DMS153 treated with DMSO at 0.1 percent for 48 hours (cell line): ENCODE results near the gene PRR23E.

Experiments
- DNase-seq: peaks from one replicate; lab custom pipeline; 2025; ENCODE audit not compliant: unreplicated experiment; lab: John Stamatoyannopoulos, UW

PRR23E gene

GRCh38 chr3:127183931-127184869, 8.7 kb upstream of the PRR23E start:
- DNase-seq: no peak

DNA sequence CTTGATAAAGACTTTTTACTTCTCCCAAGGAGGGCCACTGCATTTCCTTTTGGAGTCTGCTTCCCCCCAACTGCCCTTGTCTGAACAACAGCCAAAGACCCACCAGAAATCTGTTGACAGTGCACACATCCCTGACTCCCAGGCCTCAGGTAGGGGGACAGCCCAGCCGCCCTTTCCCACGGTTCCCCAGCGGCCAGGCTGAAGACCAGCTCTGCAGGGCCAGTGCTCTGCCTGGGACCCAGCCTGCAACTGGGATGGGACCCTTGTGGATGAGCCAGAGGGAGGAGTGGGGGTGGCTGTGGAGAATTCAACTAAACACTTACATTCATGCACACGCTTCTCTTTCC, 8.1 kb upstream of the PRR23E start:
- DNase-seq: no peak

DNA sequence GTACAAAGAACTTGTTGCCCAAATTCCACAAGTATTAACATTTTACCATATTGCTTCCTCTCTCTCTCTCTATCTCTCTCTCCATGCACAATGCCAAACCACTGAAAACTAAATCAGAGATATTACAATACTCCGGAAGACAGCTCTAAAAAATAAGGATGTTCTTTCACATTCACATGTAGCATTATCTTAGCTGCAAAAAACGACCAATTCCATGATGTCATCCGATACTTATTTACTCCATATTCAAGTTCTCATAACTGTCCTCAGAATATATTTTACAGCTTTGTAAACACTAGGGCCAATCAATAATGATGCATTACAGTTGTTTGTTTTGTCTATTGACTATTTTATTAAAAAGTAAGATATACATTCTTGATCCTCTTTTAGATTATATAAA, 7.7 kb upstream of the PRR23E start:
- DNase-seq: no peak

DNA sequence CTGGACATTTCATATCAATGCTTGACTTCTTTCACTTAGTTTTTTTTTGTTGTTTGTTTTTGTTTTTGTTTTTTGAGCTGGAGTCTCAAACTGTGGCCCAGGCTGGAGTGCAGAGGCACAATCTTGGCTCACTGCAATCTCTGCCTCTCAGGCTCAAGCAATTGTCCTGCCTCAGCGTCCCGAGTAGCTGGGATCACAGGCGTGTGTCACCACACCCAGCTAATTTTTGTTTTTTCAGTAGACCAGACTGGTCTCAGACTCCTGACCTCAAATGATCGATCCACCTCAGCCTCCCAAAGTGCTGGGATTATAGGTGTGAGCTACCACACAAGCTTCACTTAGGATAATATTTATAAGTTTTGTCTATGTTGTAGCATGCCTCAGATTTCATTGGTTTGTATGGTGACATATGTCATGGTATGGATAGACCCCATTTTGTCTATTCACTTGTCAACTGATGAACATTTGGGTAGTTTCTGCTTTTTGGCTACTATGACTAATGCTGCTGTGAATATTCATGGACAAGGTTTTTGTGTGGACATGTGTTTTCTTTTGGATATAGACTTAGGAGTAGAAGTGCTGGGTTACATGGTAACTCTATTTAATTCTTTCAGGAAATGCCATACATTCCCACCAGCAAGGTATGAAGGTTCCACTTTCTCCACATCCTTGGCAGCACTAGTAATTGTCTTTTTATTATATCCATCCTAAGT, 6.8 kb upstream of the PRR23E start:
- no peak for DNase-seq

DNA sequence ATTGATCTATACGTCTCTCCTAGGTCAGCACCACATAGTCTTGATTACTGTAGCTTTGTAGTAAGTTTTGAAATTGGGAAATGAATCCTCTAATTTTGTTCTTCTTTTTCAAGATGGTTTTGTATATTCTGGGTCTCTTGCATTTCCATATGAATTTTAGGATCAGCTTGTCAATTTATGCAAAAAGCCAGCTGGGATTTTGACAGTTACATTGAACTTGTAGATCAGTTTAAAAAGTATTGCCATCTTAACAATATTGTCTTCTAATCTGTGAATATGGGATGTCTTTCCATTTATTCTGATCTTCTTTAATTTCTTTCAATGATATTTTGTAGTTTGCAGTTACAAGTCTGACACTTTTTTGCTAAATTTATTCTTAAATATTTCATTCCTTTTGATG, 5.6 kb upstream of the PRR23E start:
- no peak for DNase-seq

- DNase-seq: no peak
Observed at GRCh38 chr3:127193341-127193740, 410 bp downstream of the PRR23E start.

DNA sequence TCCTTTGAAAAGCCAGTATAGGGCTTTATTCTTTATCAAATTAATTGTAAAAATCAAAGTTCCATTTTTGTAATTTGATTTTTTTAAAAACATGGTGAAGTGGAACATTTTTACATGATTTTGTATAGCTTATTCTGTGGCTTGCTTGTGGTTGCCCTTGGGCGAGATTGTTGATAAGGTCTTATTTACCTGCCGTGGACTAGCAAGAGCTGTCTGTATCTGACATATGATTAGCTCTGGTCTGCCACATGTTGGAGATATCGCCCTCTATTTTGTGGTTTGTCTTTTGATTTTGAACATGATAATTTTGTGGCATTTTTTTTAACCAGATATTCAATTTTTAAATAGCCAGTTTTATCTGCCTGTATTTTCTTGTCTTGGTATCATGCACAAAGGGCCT, 844 bp downstream of the PRR23E start:
- DNase-seq: no peak

DNA sequence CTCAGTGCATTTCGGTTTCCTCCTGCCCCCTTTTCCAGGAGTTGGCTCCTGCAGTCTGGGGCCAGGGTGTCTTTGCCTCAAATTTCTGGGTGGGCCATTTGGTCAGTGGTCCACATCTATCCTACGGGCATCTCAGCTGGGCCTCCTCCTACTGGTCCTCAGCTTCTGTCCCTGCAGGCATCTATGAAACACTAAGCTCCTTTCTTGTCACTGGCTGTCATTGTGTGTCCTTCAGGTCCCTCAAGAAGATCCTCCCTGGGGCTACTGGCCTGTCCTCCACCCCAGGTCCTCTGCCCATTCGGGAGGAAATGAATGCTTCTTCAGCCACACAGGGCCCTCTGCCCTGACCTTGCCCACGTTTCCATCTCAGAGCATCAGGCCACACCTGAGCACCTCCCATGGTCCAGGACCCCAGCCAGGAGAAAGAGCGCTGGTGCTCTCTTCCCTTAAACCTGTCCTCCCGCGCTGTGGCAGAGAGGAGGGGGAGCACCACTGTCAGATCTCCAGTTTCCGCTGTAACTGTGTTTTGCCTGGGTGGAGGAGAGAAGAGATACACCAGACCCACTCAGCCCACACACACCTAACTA, 1.8 kb downstream of the PRR23E start:
- DNase-seq: no peak

DNA sequence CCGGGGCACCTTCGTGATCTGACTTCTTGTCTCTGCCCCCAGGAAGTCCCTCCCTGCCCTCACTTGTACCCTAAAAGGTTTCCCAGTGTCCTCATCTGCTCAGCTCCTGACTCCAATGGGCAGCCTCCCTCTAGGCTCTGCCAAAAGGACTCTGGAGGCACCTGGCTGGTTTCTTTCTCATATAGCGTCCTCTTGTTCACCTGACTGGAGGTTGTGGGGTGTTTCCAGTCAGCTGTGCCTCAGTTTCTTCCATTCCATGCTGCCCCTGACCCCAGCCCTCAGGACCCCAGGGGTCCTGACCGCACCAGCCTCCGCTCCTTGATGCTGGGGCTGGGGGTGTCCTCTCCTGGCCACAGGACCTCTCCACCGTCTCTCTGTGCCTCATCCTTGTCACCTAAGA, 2.5 kb downstream of the PRR23E start:
- DNase-seq: no peak

- no peak for DNase-seq
Observed at GRCh38 chr3:127196002-127196401, 3.1 kb downstream of the PRR23E start.

DNA sequence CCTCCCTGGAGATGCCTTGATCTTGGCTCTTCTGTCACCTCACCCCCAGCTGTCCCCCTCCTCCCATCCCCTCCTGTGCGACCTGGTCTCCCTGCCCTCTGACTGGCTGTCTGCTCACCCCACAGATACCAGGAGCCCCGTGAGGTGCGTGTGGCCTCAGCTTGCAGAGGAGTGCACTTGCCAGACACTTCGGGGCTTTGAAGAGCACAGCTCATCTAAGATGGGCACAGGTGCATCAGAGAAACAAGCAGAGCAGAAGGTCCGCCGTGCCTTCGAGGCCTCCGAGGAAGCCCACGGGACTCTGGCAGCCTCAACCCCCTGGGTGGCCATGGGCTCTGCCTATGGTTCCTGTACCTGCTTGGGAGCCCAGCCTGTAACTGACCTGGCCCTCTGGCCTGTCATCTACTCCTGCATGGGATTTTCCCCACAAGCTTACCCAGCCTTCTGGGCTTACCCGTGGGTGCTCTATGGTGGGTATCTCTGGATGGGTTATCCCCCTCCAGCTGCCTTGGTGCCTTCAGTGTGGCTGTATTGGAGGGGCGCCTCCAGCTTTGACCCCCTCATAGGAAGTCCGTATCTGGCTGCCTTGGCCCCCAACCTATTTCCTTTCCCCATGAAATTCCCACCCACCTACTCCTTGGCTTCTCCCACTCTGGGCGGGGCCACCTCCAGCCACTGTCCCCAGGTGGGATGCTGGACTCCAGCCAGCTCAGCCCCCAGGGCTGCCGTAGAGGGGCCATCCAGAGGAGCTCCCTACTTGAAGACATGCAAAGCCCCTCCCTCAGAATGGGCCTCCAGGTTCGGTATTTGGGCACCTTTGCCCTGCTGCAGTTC, 3.8 kb downstream of the PRR23E start:
- no peak for DNase-seq

DNA sequence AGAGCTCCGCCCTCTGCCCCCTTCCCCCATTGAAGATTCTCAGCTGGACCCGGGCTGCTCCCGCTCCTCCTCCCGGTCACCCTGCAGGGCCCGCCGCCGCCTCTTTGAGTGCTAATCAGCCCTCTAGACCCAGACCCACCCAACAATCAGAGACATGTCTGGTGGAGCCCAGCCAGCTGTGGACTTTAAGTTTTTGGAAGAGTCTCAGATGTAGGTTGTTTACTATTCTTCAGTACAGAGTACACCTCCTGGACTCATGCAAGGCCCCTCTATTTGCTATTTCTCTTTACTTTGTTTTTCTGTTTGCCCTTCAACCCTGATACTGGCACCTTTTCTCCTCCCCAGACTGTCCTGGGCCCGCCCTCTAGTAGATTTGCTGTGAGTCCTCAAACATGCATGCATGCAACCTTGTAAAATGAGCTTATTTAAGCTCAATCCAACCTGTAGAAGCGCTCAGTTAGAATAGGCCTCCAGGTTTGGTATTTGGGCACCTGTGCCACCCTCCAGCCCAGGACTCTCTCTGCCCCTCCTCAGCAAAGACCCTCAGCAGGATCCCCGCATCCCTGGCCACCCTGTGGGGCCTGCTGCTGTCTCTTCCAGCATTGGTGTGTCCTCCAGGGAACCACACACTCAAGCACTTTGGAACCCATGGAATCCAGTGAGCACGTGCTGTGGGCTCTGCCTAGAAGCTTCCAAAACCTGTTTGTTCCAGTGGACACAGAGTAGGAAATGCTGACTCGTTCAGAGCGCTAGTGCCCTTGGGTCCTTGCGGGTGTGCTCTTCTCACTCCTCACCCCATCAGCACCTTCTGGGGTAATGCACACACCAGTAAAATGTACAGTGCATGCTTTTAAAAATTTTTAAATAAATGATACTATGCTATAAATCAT, 4.6 kb downstream of the PRR23E start:
- no peak for DNase-seq

DNA sequence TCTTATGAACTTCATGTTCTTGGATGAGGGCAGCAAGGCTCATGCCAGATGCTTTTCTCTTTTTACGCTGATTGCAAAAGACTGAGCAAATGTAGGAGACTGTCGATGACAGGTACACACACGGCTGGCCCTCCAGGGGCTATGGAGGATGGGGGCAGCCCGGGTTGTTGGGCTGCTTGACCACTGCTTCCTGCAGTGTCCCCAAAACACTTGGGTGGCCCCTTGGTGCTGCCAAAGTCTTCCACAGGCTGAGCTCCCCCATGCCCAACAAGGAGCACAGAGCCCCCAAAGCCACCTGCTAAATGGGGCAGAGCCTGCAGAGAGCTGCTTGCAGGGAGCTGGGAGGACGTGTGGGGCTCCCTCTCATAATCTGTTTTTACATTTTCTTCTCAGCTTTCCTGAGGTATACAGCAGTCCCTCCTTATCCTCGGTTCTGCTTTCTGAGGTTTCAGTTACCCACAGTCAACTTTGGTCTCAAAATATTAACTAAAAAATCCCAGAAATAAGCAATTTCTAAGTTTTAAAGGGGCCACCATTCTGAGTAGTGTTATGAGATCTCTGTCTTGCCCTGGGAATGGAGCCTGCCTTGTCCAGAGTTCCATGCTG, 7.3 kb downstream of the PRR23E start:
- DNase-seq: no peak

GRCh38 chr3:127203024-127203423, 10.1 kb downstream of the PRR23E start:
- no peak for DNase-seq

DNA sequence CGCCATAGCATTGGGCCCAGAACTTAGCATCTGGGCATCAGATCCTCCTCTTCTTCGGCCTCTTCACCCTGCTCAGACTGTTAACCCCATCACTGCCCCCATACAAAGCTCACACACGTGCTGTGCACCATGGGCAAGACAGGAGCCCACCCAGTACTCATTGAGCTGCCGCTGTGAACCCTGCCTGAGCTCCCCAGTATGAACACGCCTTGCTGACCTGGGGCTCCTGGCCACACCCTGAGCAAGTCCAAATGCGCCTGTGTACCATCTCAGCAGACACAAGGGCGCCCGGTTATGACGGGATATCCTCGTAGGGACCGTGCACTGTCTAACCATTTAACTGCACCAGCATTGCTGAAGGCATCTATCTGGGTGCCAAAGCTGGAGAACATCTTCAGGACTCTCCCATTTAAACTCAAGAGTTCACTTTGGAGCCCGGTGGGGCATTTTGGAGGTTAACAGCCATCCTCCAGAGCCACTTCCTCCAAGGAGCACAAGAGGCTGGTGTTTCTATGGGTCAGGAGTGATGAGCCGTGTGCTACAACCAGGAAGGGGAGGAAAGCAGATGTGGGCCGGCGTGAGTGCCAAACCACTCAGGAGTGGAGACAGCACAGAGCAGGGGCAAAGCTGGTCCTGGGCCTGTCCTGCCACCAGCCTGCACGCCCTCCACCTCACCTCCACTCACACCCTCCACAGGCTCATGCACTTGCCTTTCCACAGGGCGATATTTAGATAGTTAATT, 12.1 kb downstream of the PRR23E start:
- no peak for DNase-seq

GRCh38 chr3:127206154-127206553, 13.2 kb downstream of the PRR23E start:
- no peak for DNase-seq

DNA sequence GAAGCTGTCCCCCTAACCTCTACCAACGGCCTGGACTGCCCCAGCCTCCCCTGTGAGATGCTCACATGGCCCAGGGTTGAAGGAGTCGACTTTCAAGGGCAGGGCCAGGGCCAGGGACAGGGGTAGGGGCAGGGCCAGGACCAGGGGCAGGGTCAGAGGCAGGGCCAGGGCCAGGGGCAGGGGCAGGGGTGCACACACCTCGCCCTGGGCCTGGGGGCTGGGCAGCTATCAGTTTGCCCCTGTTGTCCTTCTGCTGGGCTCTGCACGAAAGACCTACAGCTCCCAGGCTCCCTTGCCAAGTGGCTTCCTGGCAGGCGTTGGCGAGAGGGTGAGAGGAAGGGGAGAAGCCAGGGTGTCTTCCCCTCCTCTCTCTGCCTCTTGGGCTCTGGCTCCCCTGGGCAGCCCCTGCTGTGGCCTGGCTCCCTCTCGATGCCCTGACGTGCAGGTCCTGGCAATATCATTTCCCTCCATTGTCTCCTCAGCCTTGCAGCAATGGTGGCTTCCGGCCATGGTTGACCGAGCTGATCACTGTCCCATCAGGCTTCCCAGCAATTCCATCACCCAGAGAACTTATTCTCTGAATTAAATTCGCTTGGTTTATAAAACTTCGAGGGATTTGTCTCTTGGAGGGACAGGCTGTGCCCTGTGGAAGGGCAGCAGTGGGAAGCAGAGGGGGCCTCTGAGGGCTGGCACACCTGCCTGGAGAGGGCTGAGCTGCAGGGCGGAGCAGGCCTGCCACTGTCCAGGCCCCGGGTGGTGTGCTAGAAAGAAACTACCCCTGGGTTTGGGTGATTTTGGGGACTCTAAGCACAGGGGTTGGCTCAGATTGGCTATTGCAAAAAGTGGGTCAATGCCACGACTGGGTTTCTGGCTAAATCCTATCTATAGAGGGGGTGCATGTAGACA, 13.9 kb downstream of the PRR23E start:
- no peak for DNase-seq
